GM12878 (cell line): ENCODE results near the gene STAB2. TPM values are rescaled to one million over a fixed set of nuclear protein-coding genes. Genes with fewer than 3 reads are reported as not detected.

Experiments used
- ATAC-seq: fragments of 200-7000 bp; cut with Tn5 transposase; 3 replicates; pipeline ENCODE4 v1.9.1; 2020; ENCODE audit warnings: mild to moderate bottlenecking, moderate library complexity
- BruUV-seq: library from RNA; stranded (reverse); fragments of 400-500 nt; replicated peaks from 2 replicates; lab custom pipeline; 2021; lab: Mats Ljungman, UMichigan
- CTCF ChIA-PET: fragments of 300-600 bp; sonication (Branson Sonifier 250); formaldehyde crosslinking; extraction: SDS; loops from one replicate; lab custom pipeline; 2021; ENCODE audit warnings: inconsistent platforms; lab: Yijun Ruan, JAX
- POLR2A ChIA-PET: fragments of 350-600 bp; formaldehyde crosslinking; extraction: SDS; loops from one replicate; lab custom pipeline; 2021; ENCODE audit warnings: inconsistent platforms; lab: Charles Lee
- RAD21 ChIA-PET: fragments of 300-600 bp; sonication (Branson Sonifier 250); formaldehyde crosslinking; loops from one replicate; lab custom pipeline; 2023; ENCODE audit warnings: antibody characterized with exemption; ENCODE audit not compliant: unreplicated experiment; lab: Charles Lee
- SMC1A ChIA-PET: fragments of 300-600 bp; sonication (Branson Sonifier 250); formaldehyde crosslinking; loops from one replicate; lab custom pipeline; 2023; ENCODE audit not compliant: unreplicated experiment, uncharacterized antibody; lab: Charles Lee
- DNase-seq: peaks from one replicate; pipeline ENCODE4 v3.0.0-alpha.2; 2011; ENCODE audit warnings: low read depth, low spot score
- FAIRE-seq: peaks from 3 replicates; lab custom pipeline; 2011; peaks lifted over from hg19 to GRCh38; lab: Jason Lieb, UNC
- H2AFZ ChIP-seq: 2 replicates; pipeline ENCODE4 v1.6.0; 2011; ENCODE audit warnings: low read depth, low read length, control low read depth; ENCODE audit not compliant: control insufficient read depth
- H3K27ac ChIP-seq: 2 replicates; pipeline ENCODE4 v1.5.1; 2011; ENCODE audit warnings: control low read depth; ENCODE audit not compliant: control insufficient read depth, insufficient read depth
- H3K27me3 ChIP-seq, 2 experiments: replicated peaks in 1 of 2; 2 replicates each; pipeline versions ENCODE4 v1.6.0 to v1.6.1; 2011; ENCODE audit warnings: low read length in 1 of 2; ENCODE audit not compliant: control insufficient read depth in 2 of 2, insufficient read depth in 2 of 2
- H3K36me3 ChIP-seq, 2 experiments: 2 replicates each; pipeline ENCODE4 v1.5.1; 2011; ENCODE audit warnings: low read length in 1 of 2; ENCODE audit not compliant: control insufficient read depth in 2 of 2, insufficient read depth in 2 of 2
- H3K4me1 ChIP-seq: 2 replicates; pipeline ENCODE4 v1.6.1; 2011; ENCODE audit warnings: mild to moderate bottlenecking, low read length, moderate library complexity, mixed read lengths; ENCODE audit not compliant: control insufficient read depth, insufficient read depth
- H3K4me2 ChIP-seq: 2 replicates; pipeline ENCODE4 v1.6.0; 2011; ENCODE audit warnings: control low read depth; ENCODE audit not compliant: control insufficient read depth, insufficient read depth
- H3K4me3 ChIP-seq: fragments of 200-600 bp; sonication (generic); 2 replicates; pipeline ENCODE4 v1.5.1; 2016
- H3K79me2 ChIP-seq: 2 replicates; pipeline ENCODE4 v1.6.0; 2011; ENCODE audit warnings: low read length; ENCODE audit not compliant: control insufficient read depth, insufficient read depth
- H3K9ac ChIP-seq: 2 replicates; pipeline ENCODE4 v1.8.0; 2011; ENCODE audit warnings: low read length, control low read depth, mixed read lengths; ENCODE audit not compliant: control insufficient read depth, insufficient read depth
- H3K9me3 ChIP-seq: replicated peaks from 3 replicates; pipeline ENCODE4 v1.5.1; 2011; ENCODE audit warnings: mild to moderate bottlenecking, low read length; ENCODE audit not compliant: control insufficient read depth, insufficient read depth
- H4K20me1 ChIP-seq: 2 replicates; pipeline ENCODE4 v1.6.0; 2011; ENCODE audit not compliant: control insufficient read depth, insufficient read depth
- ASH2L ChIP-seq: fragments of 300-600, 200-600 bp; sonication (generic); IDR thresholded peaks from 2 replicates; pipeline ENCODE4 v1.6.1; 2017; ENCODE audit warnings: low read depth, mild to moderate bottlenecking, borderline replicate concordance
- BACH1 ChIP-seq: fragments of 450-650 bp; IDR thresholded peaks from 2 replicates; pipeline ENCODE4 v1.6.1; 2017; ENCODE audit warnings: mild to moderate bottlenecking, borderline replicate concordance
- GABPA ChIP-seq: IDR thresholded peaks from 2 replicates; pipeline ENCODE4 v1.6.1; 2014; ENCODE audit warnings: antibody characterized with exemption, low read depth, mild to moderate bottlenecking, inconsistent platforms
- IRF5 ChIP-seq: fragments of 450-650 bp; IDR thresholded peaks from 2 replicates; pipeline ENCODE4 v1.6.1; 2017; ENCODE audit warnings: borderline replicate concordance
- NFYA ChIP-seq: IDR thresholded peaks from 2 replicates; pipeline ENCODE4 v1.6.1; 2011; ENCODE audit warnings: low read depth, mild to moderate bottlenecking, low read length, improper control_type of control experiment, borderline replicate concordance
- PML ChIP-seq: IDR thresholded peaks from 2 replicates; pipeline ENCODE4 v1.6.1; 2012; ENCODE audit warnings: low read length, inconsistent platforms
- POLR2A ChIP-seq: IDR thresholded peaks from 2 replicates; pipeline ENCODE4 v1.6.1; 2011; ENCODE audit warnings: low read depth, mild to moderate bottlenecking, low read length
- ZNF592 ChIP-seq: fragments of 450-650 bp; IDR thresholded peaks from 2 replicates; pipeline ENCODE4 v1.6.1; 2017; ENCODE audit warnings: mild to moderate bottlenecking, moderate library complexity
- WGBS: methylation state at CpG from one replicate; pipeline ENCODE4 v1.1.6; 2016; ENCODE audit warnings: low lambda C conversion rate; ENCODE audit not compliant: insufficient replicate concordance, insufficient coverage; ENCODE audit errors: missing lambda C conversion rate; 5-methylcytosine and 5-hydroxymethylcytosine counted together
- in situ Hi-C: fragments of 300-500 bp; cut with MboI; formaldehyde crosslinking; loops from 9 replicates; pipeline ENCODE4 v1.14.3; 2018; ENCODE audit warnings: mixed read lengths
- intact Hi-C: fragments of 100-400 bp; cut with micrococcal nuclease; formaldehyde crosslinking; loops from one replicate; pipeline ENCODE4 v1.14.2; 2022; ENCODE audit not compliant: unreplicated experiment
- polyA plus RNA-seq, 11 experiments: library from polyadenylated mRNA; depleted of rRNA in 4 of 11; unstranded in 6 of 11; stranded (reverse) in 5 of 11; fragments of >200 nt; fragmentation: Nextera tagmentation in 4 of 11; fragmentation: Illumina TruSeq in 1 of 11; extraction: Ambion mirVana in 4 of 11; extraction: Trizol in 1 of 11; gene quantifications; 1 replicate in 1 of 11; 2 replicates in 10 of 11; pipeline versions ENCODE4 v1.2.1 to v1.2.3, GENCODE V29; 2011 to 2016; ENCODE audit warnings: inconsistent platforms in 2 of 11, missing spikeins in 2 of 11, low read depth in 1 of 11
- total RNA-seq, 4 experiments: library from RNA; depleted of rRNA in 3 of 4; stranded (reverse); fragments of >200 nt in 3 of 4; fragmentation: Illumina TruSeq in 1 of 4; extraction: Trizol in 1 of 4; gene quantifications; 2 replicates each; pipeline versions ENCODE4 v1.2.1 to v1.2.3, GENCODE V29; 2013 to 2021
- TF ChIP-seq, protein P1 (sequence below): IDR thresholded peaks from 2 replicates; pipeline ENCODE4 v1.6.1; 2011; ENCODE audit warnings: borderline replicate concordance, low read depth, mild to moderate bottlenecking, moderate library complexity, low read length; ENCODE audit not compliant: insufficient read depth, poor library complexity, severe bottlenecking

The STAB2 gene
- total and polyA plus RNA-seq, 10 of the 15 experiments (the other 5 are each of a cell fraction or from before 2014, with no cell fraction given), result 0.37 TPM; not detected in 9

GRCh38 chr12:103642240-103642864 lies 55.3 kb downstream of the STAB2 start:
- H3K4me2 ChIP-seq, result no peak overlapping the region
- H3K9me3 ChIP-seq, result peaks cover 4% of the 10 kb centered on the region; the same call in 2 of the 3 replicates
- TF ChIP-seq GABPA (no peak), BACH1 (no peak)
- TF ChIP-seq, all 136 proteins: peak for 0
- ATAC-seq (no peak), DNase-seq (no peak), FAIRE-seq (no peak)
- SMC1A ChIA-PET, result interaction anchor here (1.0 kb wide), 1 partner anchor 11 kb away, joined by 3 read pairs; no protein-coding TSS in a partner anchor
- Histone ChIP-seq H3K4me3 (no peak overlapping the region), H3K27me3 (no peaks in the 10 kb centered on the region), H3K9ac (no peak overlapping the region), H4K20me1 (no peaks in the 10 kb centered on the region), H3K36me3 (no peaks in the 10 kb centered on the region; a peak in 1 of 4 replicates), H3K27ac (no peak overlapping the region), H3K79me2 (no peaks in the 10 kb centered on the region), H2AFZ (no peak overlapping the region), H3K4me1 (peaks cover 4% of the 10 kb centered on the region; the same call in 1 of the 2 replicates)
- CTCF ChIA-PET, result interaction anchor here (1.0 to 2.6 kb wide), 5 partner anchors 9 to 759 kb away, joined by 3 to 13 read pairs (median 5); no protein-coding TSS in a partner anchor
- intact Hi-C loops (no loop called here), in situ Hi-C loops (no loop called here)
- WGBS, result 45% methylated on average over 3 of the region's 3 CpGs
- POLR2A ChIA-PET, result no interaction called here
- RAD21 ChIA-PET, result no interaction called here
- no TSS peak for BruUV-seq

DNA sequence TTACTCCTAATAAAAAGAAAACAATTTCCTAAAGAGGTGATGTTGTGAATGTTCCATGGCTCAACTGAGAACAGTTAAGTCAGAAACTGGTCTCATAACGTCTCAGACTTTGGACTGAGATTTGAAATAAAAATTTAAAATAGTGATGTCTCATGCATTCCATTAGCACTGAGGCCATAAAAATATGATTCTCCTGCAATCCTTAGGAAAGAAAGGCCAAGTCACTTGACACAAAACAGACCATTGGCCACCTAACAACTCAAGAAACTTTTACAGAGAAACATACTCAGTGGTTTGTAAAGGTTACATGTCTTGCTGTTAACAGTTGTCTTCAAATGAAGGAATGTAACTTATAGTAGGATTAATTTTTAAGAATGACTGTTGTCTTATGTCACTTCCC lies 58.1 kb downstream of the STAB2 start:
- ChIA-PET POLR2A (no interaction called here), CTCF (interaction anchor here (1.3 kb wide), 1 partner anchor 13 kb away, joined by 3 read pairs; no protein-coding TSS in a partner anchor), SMC1A (no interaction called here), RAD21 (no interaction called here)
- intact Hi-C loops (no loop called here), in situ Hi-C loops (no loop called here)
- no peak overlapping the region for H2AFZ ChIP-seq
- peaks cover 4% of the 10 kb centered on the region; the same call in 1 of the 2 replicates for H3K4me1 ChIP-seq
- H3K4me2 ChIP-seq, result no peak overlapping the region
- no peak for FAIRE-seq
- H3K79me2 ChIP-seq, result no peaks in the 10 kb centered on the region
- H4K20me1 ChIP-seq, result no peaks in the 10 kb centered on the region
- H3K9ac ChIP-seq, result no peak overlapping the region
- H3K27ac ChIP-seq, result no peak overlapping the region
- ATAC-seq, result no peak
- no peaks in the 10 kb centered on the region; the same call in 1 of the 3 replicates for H3K9me3 ChIP-seq
- WGBS, result 54% methylated on average over 1 of the region's 1 CpG
- no peak overlapping the region for H3K4me3 ChIP-seq
- H3K36me3 ChIP-seq, result no peaks in the 10 kb centered on the region; a peak in 1 of 4 replicates
- no peaks in the 10 kb centered on the region for H3K27me3 ChIP-seq
- no peak for DNase-seq
- BruUV-seq, result no TSS peak
- TF ChIP-seq POLR2A (no peak), IRF5 (no peak), NFYA (no peak), ZNF592 (no peak), PML (no peak), ASH2L (no peak)
- TF ChIP-seq, protein P1, sequence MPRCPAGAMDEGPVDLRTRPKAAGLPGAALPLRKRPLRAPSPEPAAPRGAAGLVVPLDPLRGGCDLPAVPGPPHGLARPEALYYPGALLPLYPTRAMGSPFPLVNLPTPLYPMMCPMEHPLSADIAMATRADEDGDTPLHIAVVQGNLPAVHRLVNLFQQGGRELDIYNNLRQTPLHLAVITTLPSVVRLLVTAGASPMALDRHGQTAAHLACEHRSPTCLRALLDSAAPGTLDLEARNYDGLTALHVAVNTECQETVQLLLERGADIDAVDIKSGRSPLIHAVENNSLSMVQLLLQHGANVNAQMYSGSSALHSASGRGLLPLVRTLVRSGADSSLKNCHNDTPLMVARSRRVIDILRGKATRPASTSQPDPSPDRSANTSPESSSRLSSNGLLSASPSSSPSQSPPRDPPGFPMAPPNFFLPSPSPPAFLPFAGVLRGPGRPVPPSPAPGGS, result no peak
